Measurements from ENCODE around the gene POMGNT1. TPM values are rescaled to one million over a fixed set of nuclear protein-coding genes. Genes with fewer than 3 reads are reported as not detected.

Gene POMGNT1
- total RNA-seq (2016; rRNA removed; fragmentation: Illumina TruSeq; extraction: Trizol): 25.5 and 33.9 TPM in 2 replicates
- total RNA-seq (2016; cell fraction: cytosol; rRNA removed; fragmentation: Illumina TruSeq; extraction: Trizol; ENCODE audit: low read depth): 16.0 and 17.5 TPM in 2 replicates
- total RNA-seq (2016; cell fraction: insoluble cytoplasmic fraction; rRNA removed; fragmentation: Illumina TruSeq; extraction: Trizol): 21.6 and 40.7 TPM in 2 replicates
- 39.7 and 42.0 TPM in 2 replicates for total RNA-seq (2016; cell fraction: membrane; rRNA removed; fragmentation: Illumina TruSeq; extraction: Trizol)
- 33.0 and 37.8 TPM in 2 replicates for total RNA-seq (2016; cell fraction: nucleus; rRNA removed; fragmentation: Illumina TruSeq; extraction: Trizol)
- 46.8 and 60.2 TPM in 2 replicates for polyA plus RNA-seq (2011; rRNA removed)
- polyA plus RNA-seq (2011; cell fraction: cytosol; rRNA removed): 45.3 and 46.5 TPM in 2 replicates
- 90.5 and 95.3 TPM in 2 replicates for polyA plus RNA-seq (2011; cell fraction: nucleus; rRNA removed)
- 26.4 and 33.1 TPM in 2 replicates for polyA plus RNA-seq (2012)
- 15.1 and 15.4 TPM in 2 replicates for polyA plus RNA-seq (2016; cell fraction: cytosol; fragmentation: Illumina TruSeq; extraction: Trizol; ENCODE audit: low read depth)
- 20.8 and 21.4 TPM in 2 replicates for polyA plus RNA-seq (2016; cell fraction: insoluble cytoplasmic fraction; fragmentation: Illumina TruSeq; extraction: Trizol; ENCODE audit: low read depth)
- polyA plus RNA-seq (2016; cell fraction: membrane; fragmentation: Illumina TruSeq; extraction: Trizol; ENCODE audit: low read depth): 32.6 and 33.3 TPM in 2 replicates
- 62.5 and 72.6 TPM in 2 replicates for polyA plus RNA-seq (2016; cell fraction: nucleus; fragmentation: Illumina TruSeq; extraction: Trizol; ENCODE audit: insufficient read depth, low read depth)
- 56.2 and 61.9 TPM in 2 replicates for polyA minus RNA-seq (2011; rRNA and poly(A)+ RNA removed; ENCODE audit: low replicate concordance)
- polyA minus RNA-seq (2011; cell fraction: cytosol; rRNA and poly(A)+ RNA removed): 15.2 and 19.3 TPM in 2 replicates
- polyA minus RNA-seq (2011; cell fraction: nucleus; rRNA and poly(A)+ RNA removed): 26.4 and 33.8 TPM in 2 replicates
- percentile 46 among the genes with signal in this experiment for Bru-seq, nascent RNA
- percentile 51 among the genes with signal in this experiment for BruChase-seq, experiment 1, labeled RNA remaining after a 6-hour chase
- BruChase-seq, experiment 2, labeled RNA remaining after a 2-hour chase: percentile 49 among the genes with signal in this experiment
- long read RNA-seq, experiment 1, partial matches to known transcripts: 5 of 13 reads
- long read RNA-seq, experiment 1, other reads (novel, unspliced or antisense): 5 of 13 reads
- long read RNA-seq, experiment 2, transcript POMGNT1-201 (22 exons, 2,728 nt): major isoform, 21 of 63 reads
- long read RNA-seq, experiment 2, partial matches to known transcripts: 14 of 63 reads
- long read RNA-seq, experiment 2, other reads (novel, unspliced or antisense): 28 of 63 reads

DNA sequence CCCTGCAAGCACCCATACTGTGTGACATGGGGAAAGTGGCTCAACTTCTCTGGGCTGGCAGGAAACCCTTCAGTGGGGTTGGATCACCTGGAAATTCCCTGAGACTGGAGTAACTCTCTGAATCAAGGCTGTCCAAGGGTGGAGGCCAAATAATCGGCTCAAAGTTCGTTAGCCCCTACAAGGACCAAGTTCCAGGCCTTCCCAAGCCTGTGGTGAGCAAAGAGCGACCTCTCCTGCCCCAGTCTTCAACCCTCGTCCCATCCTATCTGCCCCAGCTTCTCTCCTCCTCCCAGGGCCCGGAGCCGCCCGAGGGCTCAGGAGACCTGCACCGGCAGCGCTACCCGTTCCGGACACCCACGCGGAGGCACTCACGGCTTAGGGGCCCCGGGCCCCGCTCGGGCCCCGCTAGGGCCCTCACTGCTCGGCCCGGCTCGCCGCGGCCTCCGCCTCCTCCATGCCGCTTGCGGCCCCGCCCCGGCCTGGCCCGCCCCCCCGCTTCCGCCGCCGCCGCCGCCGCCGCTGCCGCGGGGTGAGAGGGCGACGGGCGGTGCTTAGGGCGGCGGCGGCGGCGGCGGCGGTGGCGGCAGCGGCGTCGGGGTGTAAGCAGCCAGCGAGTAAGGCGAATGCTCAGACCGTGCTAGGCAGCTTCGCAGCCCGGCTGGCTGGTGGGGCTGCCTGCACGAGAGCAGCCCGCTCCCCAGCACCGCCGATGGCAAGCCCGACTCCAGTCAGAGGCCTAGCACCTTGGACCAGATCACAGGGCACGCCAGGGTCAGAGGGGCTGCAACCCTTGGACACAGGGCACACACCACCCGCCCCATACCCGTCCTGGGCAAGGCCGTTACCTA, at the start of gene POMGNT1:
Gene POMGNT1, minus strand, starts transcription at position 471 of the 848 bp plus-strand sequence. CDS start 613 bp downstream, outside the sequence.
- in situ Hi-C loops (cut with HindIII; ENCODE audit: extremely low pct_ligation_motif_present, low pct_unique_long_range_greater_than_20kb) (no loop called here), intact Hi-C loops (cut with micrococcal nuclease; ENCODE audit: unreplicated experiment) (loop anchor here (2.0 kb wide), 1 partner anchor 17 kb away; no protein-coding TSS in a partner anchor)
- no peaks in the 10 kb centered on the region for H4K20me1 ChIP-seq (ENCODE audit: insufficient read depth, low read length)
- H3K4me2 ChIP-seq (ENCODE audit: low read depth, low read length): peak within 1 kb of the TSS; percentile 96
- H3K9me3 ChIP-seq (ENCODE audit: low read length): no peaks in the 10 kb centered on the region
- 0% methylated on average over 2 of the region's 67 CpGs for WGBS (ENCODE audit: low lambda C conversion rate)
- H3K4me1 ChIP-seq (ENCODE audit: insufficient read depth, low read length): peaks cover 31% of the 10 kb centered on the region
- peaks cover 2 to 8% of the 10 kb centered on the region in 2 experiments; a peak in 1 of 5 replicates for H3K36me3 ChIP-seq (replicated peaks in 1 of 2; ENCODE audit: control insufficient read depth in 1 of 2, insufficient read depth in 2 of 2, low read length in 2 of 2)
- H3K4me3 ChIP-seq (replicated peaks in 1 of 3; ENCODE audit: insufficient read depth in 1 of 3, low read depth in 2 of 3, low read length in 3 of 3): peak within 1 kb of the TSS; percentile 89 to 98 (median 93)
- 0 out of 5 replicates have a peak, but pooled peaks cover 0 to under 1% of the 10 kb centered on the region in 2 experiments for H3K27me3 ChIP-seq (ENCODE audit: control insufficient read depth in 1 of 2, insufficient read depth in 2 of 2, low read length in 2 of 2)
- H3K9ac ChIP-seq (ENCODE audit: insufficient read depth, low read depth, low read length): peak within 1 kb of the TSS; percentile 95
- DNase-seq (ENCODE audit: low spot score): peak; percentile 23
- H3K79me2 ChIP-seq (ENCODE audit: insufficient read depth, low read length): no peaks in the 10 kb centered on the region
- peak; percentile 26 for FAIRE-seq
- POLR2A ChIA-PET: interaction anchor here (1.0 to 4.3 kb wide), 7 partner anchors 9 to 66 kb away, joined by 3 to 24 read pairs (median 6); partner anchors contain the start of gene PIK3R3
- BruUV-seq (replicated peaks): no TSS peak
- peak within 1 kb of the TSS; percentile 78 for H3K27ac ChIP-seq (ENCODE audit: extremely low read length, insufficient read depth, low read length)
- H2AFZ ChIP-seq (ENCODE audit: low read length): peak within 1 kb of the TSS; percentile 43
- CTCF ChIA-PET (ENCODE audit: low intra/inter-chr PET ratio, low total read pairs): no interaction called here
- ATAC-seq: peak; percentile 89
- TF ChIP-seq ZFP36L1 (CRISPR knock-in tag; IDR thresholded peaks at IDR 0.05) (no peak), ZNF816 (CRISPR knock-in tag; IDR thresholded peaks at IDR 0.05; ENCODE audit: borderline replicate concordance) (no peak), SNAI1 (CRISPR knock-in tag; IDR thresholded peaks at IDR 0.05; ENCODE audit: borderline replicate concordance) (0 out of 2 replicates have a peak, but pooled peaks have one; percentile 80), POLR2A (IDR thresholded peaks at IDR 0.05; ENCODE audit: insufficient read depth in 1 of 2, low read depth in 2 of 2, low read length in 2 of 2) (peak; percentile 82 to 86), SIN3A (IDR thresholded peaks at IDR 0.05; ENCODE audit: borderline replicate concordance, low read depth, low read length) (no peak), ZNF879 (CRISPR knock-in tag; IDR thresholded peaks at IDR 0.05) (no peak), ZNF747 (CRISPR knock-in tag; IDR thresholded peaks at IDR 0.05; ENCODE audit: borderline replicate concordance) (no peak; the same call in 1 of the 2 replicates), ESRRA (CRISPR knock-in tag; IDR thresholded peaks at IDR 0.05; ENCODE audit: low read depth) (peak; percentile 49; the same call in 1 of the 2 replicates), ZMYM2 (CRISPR knock-in tag; IDR thresholded peaks at IDR 0.05) (no peak), ELF4 (CRISPR knock-in tag; IDR thresholded peaks at IDR 0.05; ENCODE audit: borderline replicate concordance) (no peak), HDAC1 (CRISPR knock-in tag; IDR thresholded peaks at IDR 0.05) (no peak), ZNF556 (CRISPR knock-in tag; IDR thresholded peaks at IDR 0.05; ENCODE audit: borderline replicate concordance) (0 out of 2 replicates have a peak, but pooled peaks have one; percentile 41), ZNF431 (CRISPR knock-in tag; IDR thresholded peaks at IDR 0.05; ENCODE audit: borderline replicate concordance, low read depth) (no peak), ARHGAP35 (CRISPR knock-in tag; IDR thresholded peaks at IDR 0.05; ENCODE audit: borderline replicate concordance) (no peak), NONO (IDR thresholded peaks at IDR 0.05) (no peak), NONO (CRISPR knock-in tag; conservative IDR thresholded peaks at IDR 0.05) (0 out of 2 replicates have a peak, but pooled peaks have one; percentile 35)
- TF ChIP-seq, protein P1, sequence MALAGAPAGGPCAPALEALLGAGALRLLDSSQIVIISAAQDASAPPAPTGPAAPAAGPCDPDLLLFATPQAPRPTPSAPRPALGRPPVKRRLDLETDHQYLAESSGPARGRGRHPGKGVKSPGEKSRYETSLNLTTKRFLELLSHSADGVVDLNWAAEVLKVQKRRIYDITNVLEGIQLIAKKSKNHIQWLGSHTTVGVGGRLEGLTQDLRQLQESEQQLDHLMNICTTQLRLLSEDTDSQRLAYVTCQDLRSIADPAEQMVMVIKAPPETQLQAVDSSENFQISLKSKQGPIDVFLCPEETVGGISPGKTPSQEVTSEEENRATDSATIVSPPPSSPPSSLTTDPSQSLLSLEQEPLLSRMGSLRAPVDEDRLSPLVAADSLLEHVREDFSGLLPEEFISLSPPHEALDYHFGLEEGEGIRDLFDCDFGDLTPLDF (CRISPR knock-in tag; IDR thresholded peaks at IDR 0.05): 0 out of 2 replicates have a peak, but pooled peaks have one; percentile 7

All from HepG2 (cell line).